DMS 273 treated with DMSO at 0.1 percent for 48 hours (cell line): ENCODE results near the gene LIPC.

Source experiments
- DNase-seq: peaks from one replicate; lab custom pipeline; 2025; lab: John Stamatoyannopoulos, UW

Gene LIPC

DNA sequence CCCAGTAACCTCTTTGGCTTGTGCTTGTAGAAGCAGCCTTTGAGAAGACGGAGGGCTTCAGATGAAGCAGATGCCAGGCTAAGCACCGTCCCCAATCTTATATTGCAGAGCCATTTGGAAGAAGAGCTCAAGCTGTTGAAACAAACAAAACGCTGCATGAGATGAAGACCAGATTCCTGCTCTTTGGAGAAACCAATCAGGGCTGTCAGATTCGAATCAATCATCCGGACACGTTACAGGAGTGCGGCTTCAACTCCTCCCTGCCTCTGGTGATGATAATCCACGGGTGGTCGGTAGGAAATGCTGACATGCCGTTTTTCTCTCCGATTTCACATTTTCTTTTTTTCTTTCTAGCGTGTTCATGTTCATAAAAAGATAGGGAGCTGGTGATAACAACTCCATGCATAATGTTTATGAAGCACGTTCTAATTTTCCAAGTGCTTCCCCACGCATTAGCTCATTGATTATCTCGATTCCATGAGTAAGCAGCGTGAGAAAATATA, 106.5 kb downstream of the LIPC start:
- DNase-seq: no peak

- DNase-seq: no peak
These were observed 107.1 kb downstream of the LIPC start for GRCh38 chr15:58538901-58539300.

GRCh38 chr15:58539548-58539947, 107.8 kb downstream of the LIPC start:
- no peak for DNase-seq

GRCh38 chr15:58541410-58542087, 109.8 kb downstream of the LIPC start:
- no peak for DNase-seq

- no peak for DNase-seq
These were observed 112.0 kb downstream of the LIPC start for GRCh38 chr15:58543664-58544335.

DNA sequence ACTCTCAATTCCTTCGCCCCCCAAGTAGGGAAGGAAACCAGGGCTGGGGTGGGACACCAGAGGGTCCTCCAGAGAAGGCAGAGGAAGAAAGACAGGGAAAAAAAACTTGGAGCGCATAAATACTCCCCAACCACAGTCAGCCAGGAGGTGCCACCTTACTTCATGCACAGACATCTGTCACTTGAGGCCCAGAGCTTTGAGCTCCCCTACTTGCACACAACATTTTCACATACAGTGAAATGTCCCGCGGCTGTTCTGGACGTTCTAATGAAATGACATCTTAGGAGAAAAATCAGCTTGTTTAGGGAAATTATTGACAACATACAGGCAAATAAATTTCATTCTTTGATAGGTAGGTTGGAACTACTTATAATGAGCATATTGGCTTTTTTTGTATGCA, 113.0 kb downstream of the LIPC start:
- no peak for DNase-seq

- no peak for DNase-seq
These were observed 113.7 kb downstream of the LIPC start for GRCh38 chr15:58545307-58546065.

DNA sequence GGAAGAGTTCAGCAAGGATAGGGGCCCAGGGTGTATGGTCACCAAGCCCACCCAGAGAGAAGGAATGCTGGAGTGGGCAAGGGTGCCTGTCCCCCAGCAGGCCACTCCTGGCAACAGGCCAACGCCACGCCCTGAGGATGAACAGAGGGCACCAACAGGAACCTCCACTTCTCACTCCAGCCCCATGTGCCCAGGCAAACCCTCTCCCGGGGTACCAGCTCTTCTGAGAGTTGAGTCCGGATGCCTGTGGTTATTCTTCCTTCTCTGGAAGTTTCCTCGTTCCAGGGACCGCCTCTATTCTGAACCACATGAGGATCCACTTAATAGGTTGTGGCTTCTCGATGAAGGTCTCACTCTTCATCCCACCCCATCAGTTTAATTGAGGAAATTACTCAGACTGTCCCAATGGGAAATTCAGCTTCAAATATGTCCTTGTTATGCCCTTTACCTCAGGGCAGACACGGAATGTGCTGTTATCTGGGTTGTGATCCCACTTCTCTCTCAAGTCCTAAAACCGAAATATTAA, 114.3 kb downstream of the LIPC start:
- no peak for DNase-seq

- DNase-seq: no peak
These were observed 115.1 kb downstream of the LIPC start for GRCh38 chr15:58546635-58547627.

GRCh38 chr15:58547628-58548307, 116.0 kb downstream of the LIPC start:
- DNase-seq: no peak

GRCh38 chr15:58548308-58549012, 116.7 kb downstream of the LIPC start:
- DNase-seq: no peak

GRCh38 chr15:58549013-58549784, 117.4 kb downstream of the LIPC start:
- DNase-seq: peak; percentile 15

DNA sequence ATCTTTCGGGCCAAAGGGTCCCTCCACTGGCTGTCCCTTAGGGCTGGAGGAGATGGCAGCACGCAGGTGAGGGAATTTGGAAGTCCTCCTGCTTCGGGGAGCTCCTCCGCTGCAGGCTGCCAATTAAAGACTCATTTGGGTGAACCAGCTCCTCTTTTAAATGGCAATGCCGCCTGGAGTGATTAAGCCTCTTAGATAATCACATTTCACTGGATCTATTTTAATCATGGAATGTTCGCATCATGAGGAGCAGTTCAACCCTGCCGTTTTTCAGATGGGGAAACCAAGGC, 117.9 kb downstream of the LIPC start:
- no peak for DNase-seq

GRCh38 chr15:58551084-58551763, 119.4 kb downstream of the LIPC start:
- no peak for DNase-seq

GRCh38 chr15:58551764-58552504, 120.1 kb downstream of the LIPC start:
- no peak for DNase-seq

GRCh38 chr15:58552505-58553364, 120.9 kb downstream of the LIPC start:
- DNase-seq: no peak

DNA sequence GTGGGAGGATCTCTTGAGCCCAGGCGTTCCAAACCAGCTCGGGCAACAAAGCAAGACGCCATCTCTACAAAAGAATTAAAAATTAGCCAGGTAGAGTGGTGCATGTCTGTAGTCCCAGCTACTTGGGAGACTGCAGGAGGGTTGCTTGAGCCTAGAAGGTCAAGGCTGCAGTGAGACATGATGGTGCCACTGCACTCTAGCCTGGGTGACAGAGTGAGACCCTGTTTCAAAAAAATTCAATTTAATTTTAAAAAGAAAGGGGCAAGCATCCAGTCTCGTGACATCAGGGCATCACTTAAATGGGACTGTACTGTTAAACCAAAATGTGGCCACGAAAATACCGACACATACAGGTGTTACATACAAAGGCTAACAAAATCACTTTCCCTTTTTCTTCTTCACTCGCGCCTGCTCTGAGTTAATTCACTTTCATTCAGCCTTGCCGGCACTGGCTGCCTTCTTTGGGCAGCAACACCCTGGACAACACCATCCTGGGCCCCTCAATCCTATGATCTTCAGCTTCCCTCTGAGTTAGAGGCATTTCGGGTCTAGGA, 121.7 kb downstream of the LIPC start:
- no peak for DNase-seq
